ENCODE measurements around the gene IL17F.

Gene IL17F

GRCh38 chr6:52284460-52285176 is 40.3 kb upstream of the IL17F start, which contains the start of gene MCM3:
Gene MCM3, minus strand, starts transcription at chr6:52284742. Its CDS starts 68 bp downstream, at chr6:52284674.
- peaks cover 31% of the 10 kb centered on the region for H3K36me3 ChIP-seq (ENCODE audit: insufficient read depth, insufficient read length, low read length)
- H3K4me1 ChIP-seq (ENCODE audit: insufficient read depth, insufficient read length), result no peaks in the 10 kb centered on the region
- H3K4me3 ChIP-seq (ENCODE audit: insufficient read length, low read depth), result peak within 1 kb of the TSS; percentile 88
- H3K27me3 ChIP-seq (ENCODE audit: insufficient read depth, insufficient read length), result no peaks in the 10 kb centered on the region
- peak; percentile 97 for DNase-seq (ENCODE audit: low read depth, low spot score)
- H3K9me3 ChIP-seq (ENCODE audit: insufficient read depth, low read length), result no peaks in the 10 kb centered on the region
- H3K9ac ChIP-seq (ENCODE audit: insufficient read length, low read depth), result peak within 1 kb of the TSS; percentile 94
- TF ChIP-seq SUZ12 (IDR thresholded peaks at IDR 0.05; ENCODE audit: extremely low read depth, insufficient read depth, insufficient read length), result no peak
- no peak for TF ChIP-seq ZNF274 (IDR thresholded peaks at IDR 0.05; ENCODE audit: low read depth, low read length)
- no peak for TF ChIP-seq YY1 (IDR thresholded peaks at IDR 0.05; ENCODE audit: insufficient read depth, insufficient read length)

GRCh38 chr6:52284131-52284459 is 39.8 kb upstream of the IL17F start:
- H3K36me3 ChIP-seq (ENCODE audit: insufficient read depth, insufficient read length, low read length), result peaks cover 36% of the 10 kb centered on the region
- H3K4me1 ChIP-seq (ENCODE audit: insufficient read depth, insufficient read length), result no peaks in the 10 kb centered on the region
- TF ChIP-seq ZNF274 (IDR thresholded peaks at IDR 0.05; ENCODE audit: low read depth, low read length) (no peak), YY1 (IDR thresholded peaks at IDR 0.05; ENCODE audit: insufficient read depth, insufficient read length) (no peak), SUZ12 (IDR thresholded peaks at IDR 0.05; ENCODE audit: extremely low read depth, insufficient read depth, insufficient read length) (no peak)
- H3K27me3 ChIP-seq (ENCODE audit: insufficient read depth, insufficient read length), result no peaks in the 10 kb centered on the region
- peak; percentile 49 for DNase-seq (ENCODE audit: low read depth, low spot score)
- no peaks in the 10 kb centered on the region for H3K9me3 ChIP-seq (ENCODE audit: insufficient read depth, low read length)
- peak overlapping the region; percentile 88 for H3K4me3 ChIP-seq (ENCODE audit: insufficient read length, low read depth)
- H3K9ac ChIP-seq (ENCODE audit: insufficient read length, low read depth), result peak overlapping the region; percentile 94

GRCh38 chr6:52283111-52283510 is 38.8 kb upstream of the IL17F start:
- no peaks in the 10 kb centered on the region for H3K4me1 ChIP-seq (ENCODE audit: insufficient read depth, insufficient read length)
- DNase-seq (ENCODE audit: low read depth, low spot score), result no peak
- peak overlapping the region; percentile 94 for H3K9ac ChIP-seq (ENCODE audit: insufficient read length, low read depth)
- H3K36me3 ChIP-seq (ENCODE audit: insufficient read depth, insufficient read length, low read length), result peaks cover 46% of the 10 kb centered on the region
- H3K27me3 ChIP-seq (ENCODE audit: insufficient read depth, insufficient read length), result no peaks in the 10 kb centered on the region
- no peak for TF ChIP-seq SUZ12 (IDR thresholded peaks at IDR 0.05; ENCODE audit: extremely low read depth, insufficient read depth, insufficient read length)
- no peak for TF ChIP-seq ZNF274 (IDR thresholded peaks at IDR 0.05; ENCODE audit: low read depth, low read length)
- no peak for TF ChIP-seq YY1 (IDR thresholded peaks at IDR 0.05; ENCODE audit: insufficient read depth, insufficient read length)
- peak overlapping the region; percentile 88 for H3K4me3 ChIP-seq (ENCODE audit: insufficient read length, low read depth)
- no peaks in the 10 kb centered on the region for H3K9me3 ChIP-seq (ENCODE audit: insufficient read depth, low read length)

- H3K9me3 ChIP-seq (ENCODE audit: insufficient read depth, low read length), result no peaks in the 10 kb centered on the region
- H3K27me3 ChIP-seq (ENCODE audit: insufficient read depth, insufficient read length), result no peaks in the 10 kb centered on the region
- TF ChIP-seq ZNF274 (IDR thresholded peaks at IDR 0.05; ENCODE audit: low read depth, low read length), result no peak
- no peak for TF ChIP-seq SUZ12 (IDR thresholded peaks at IDR 0.05; ENCODE audit: extremely low read depth, insufficient read depth, insufficient read length)
- TF ChIP-seq YY1 (IDR thresholded peaks at IDR 0.05; ENCODE audit: insufficient read depth, insufficient read length), result no peak
- no peak overlapping the region for H3K9ac ChIP-seq (ENCODE audit: insufficient read length, low read depth)
- no peak for DNase-seq (ENCODE audit: low read depth, low spot score)
- peaks cover 94% of the 10 kb centered on the region for H3K36me3 ChIP-seq (ENCODE audit: insufficient read depth, insufficient read length, low read length)
- no peak overlapping the region for H3K4me3 ChIP-seq (ENCODE audit: insufficient read length, low read depth)
- H3K4me1 ChIP-seq (ENCODE audit: insufficient read depth, insufficient read length), result no peaks in the 10 kb centered on the region
These were observed 31.8 kb upstream of the IL17F start for GRCh38 chr6:52276130-52276529.

- Histone ChIP-seq H3K9ac (ENCODE audit: insufficient read length, low read depth) (no peak overlapping the region), H3K4me1 (ENCODE audit: insufficient read depth, insufficient read length) (no peaks in the 10 kb centered on the region), H3K9me3 (ENCODE audit: insufficient read depth, low read length) (no peaks in the 10 kb centered on the region), H3K36me3 (ENCODE audit: insufficient read depth, insufficient read length, low read length) (peaks cover 93% of the 10 kb centered on the region), H3K27me3 (ENCODE audit: insufficient read depth, insufficient read length) (no peaks in the 10 kb centered on the region), H3K4me3 (ENCODE audit: insufficient read length, low read depth) (no peak overlapping the region)
- DNase-seq (ENCODE audit: low read depth, low spot score), result no peak
- TF ChIP-seq ZNF274 (IDR thresholded peaks at IDR 0.05; ENCODE audit: low read depth, low read length) (no peak), SUZ12 (IDR thresholded peaks at IDR 0.05; ENCODE audit: extremely low read depth, insufficient read depth, insufficient read length) (no peak), YY1 (IDR thresholded peaks at IDR 0.05; ENCODE audit: insufficient read depth, insufficient read length) (no peak)
These were observed 27.7 kb upstream of the IL17F start for GRCh38 chr6:52271852-52272460.

- no peaks in the 10 kb centered on the region for H3K4me1 ChIP-seq (ENCODE audit: insufficient read depth, insufficient read length)
- no peak for TF ChIP-seq SUZ12 (IDR thresholded peaks at IDR 0.05; ENCODE audit: extremely low read depth, insufficient read depth, insufficient read length)
- no peak for TF ChIP-seq YY1 (IDR thresholded peaks at IDR 0.05; ENCODE audit: insufficient read depth, insufficient read length)
- no peak for TF ChIP-seq ZNF274 (IDR thresholded peaks at IDR 0.05; ENCODE audit: low read depth, low read length)
- peaks cover 84% of the 10 kb centered on the region for H3K36me3 ChIP-seq (ENCODE audit: insufficient read depth, insufficient read length, low read length)
- H3K9ac ChIP-seq (ENCODE audit: insufficient read length, low read depth), result no peak overlapping the region
- no peaks in the 10 kb centered on the region for H3K27me3 ChIP-seq (ENCODE audit: insufficient read depth, insufficient read length)
- peak; percentile 38 for DNase-seq (ENCODE audit: low read depth, low spot score)
- no peak overlapping the region for H3K4me3 ChIP-seq (ENCODE audit: insufficient read length, low read depth)
- H3K9me3 ChIP-seq (ENCODE audit: insufficient read depth, low read length), result no peaks in the 10 kb centered on the region
These were observed 19.6 kb upstream of the IL17F start for GRCh38 chr6:52263709-52264540.

Data from NT2/D1 (cell line).